H9 (cell line): ENCODE results near the gene TBX15. TPM values are rescaled to one million over a fixed set of nuclear protein-coding genes. Genes with fewer than 3 reads are reported as not detected.
A peak's percentile ranks its signal among the peaks of the same experiment; 100 is the strongest.

Source experiments
- DNase-seq: peaks from one replicate; pipeline ENCODE4 v3.0.0-alpha.2; 2017
- H2AFZ ChIP-seq: one replicate; pipeline ENCODE4 v1.6.1; 2013; ENCODE audit warnings: mild to moderate bottlenecking, low read length, control low read depth, moderate library complexity
- H2AK5ac ChIP-seq: 2 replicates; pipeline ENCODE4 v1.6.1; 2013; ENCODE audit warnings: low read length, control low read depth, mixed read lengths; ENCODE audit not compliant: insufficient read length
- H2BK120ac ChIP-seq: one replicate; pipeline ENCODE4 v1.6.1; 2013; ENCODE audit warnings: low read depth, mild to moderate bottlenecking, low read length, control low read depth, inconsistent platforms; ENCODE audit not compliant: poor library complexity, severe bottlenecking
- H2BK12ac ChIP-seq: 2 replicates; pipeline ENCODE4 v1.6.1; 2013; ENCODE audit warnings: low read length, control low read depth, mixed read lengths, low read depth; ENCODE audit not compliant: insufficient read length
- H2BK15ac ChIP-seq: 2 replicates; pipeline ENCODE4 v1.6.1; 2013; ENCODE audit warnings: low read depth, low read length, control low read depth
- H2BK20ac ChIP-seq: one replicate; pipeline ENCODE4 v1.6.1; 2013; ENCODE audit warnings: low read depth, mild to moderate bottlenecking, low read length, control low read depth, inconsistent platforms; ENCODE audit not compliant: poor library complexity, severe bottlenecking
- H2BK5ac ChIP-seq: 2 replicates; pipeline ENCODE4 v1.6.1; 2013; ENCODE audit warnings: low read length, control low read depth, mixed read lengths; ENCODE audit not compliant: insufficient read length
- H3K14ac ChIP-seq: 2 replicates; pipeline ENCODE4 v1.6.1; 2013; ENCODE audit warnings: low read length, control low read depth; ENCODE audit not compliant: insufficient read depth
- H3K18ac ChIP-seq: 2 replicates; pipeline ENCODE4 v1.6.1; 2013; ENCODE audit warnings: low read depth, mild to moderate bottlenecking, mixed read lengths, low read length, control low read depth; ENCODE audit not compliant: insufficient read length
- H3K23ac ChIP-seq: 2 replicates; pipeline ENCODE4 v1.6.1; 2013; ENCODE audit warnings: low read length, control low read depth, mixed read lengths, low read depth; ENCODE audit not compliant: insufficient read length
- H3K23me2 ChIP-seq: 2 replicates; pipeline ENCODE4 v1.6.1; 2013; ENCODE audit warnings: low read depth, mild to moderate bottlenecking, mixed read lengths, low read length, control low read depth; ENCODE audit not compliant: insufficient read length, poor library complexity, severe bottlenecking
- H3K27ac ChIP-seq: 2 replicates; pipeline ENCODE4 v1.5.1; 2013; ENCODE audit warnings: low read length, control low read depth, mixed read lengths, low read depth; ENCODE audit not compliant: insufficient read length
- H3K27me3 ChIP-seq: 2 replicates; pipeline ENCODE4 v1.6.1; 2013; ENCODE audit warnings: low read length, control low read depth, inconsistent platforms; ENCODE audit not compliant: insufficient read depth
- H3K4ac ChIP-seq: 2 replicates; pipeline ENCODE4 v1.6.1; 2013; ENCODE audit warnings: low read depth, mild to moderate bottlenecking, control low read depth, inconsistent platforms, low read length, moderate library complexity
- H3K4me1 ChIP-seq: 2 replicates; pipeline ENCODE4 v1.6.1; 2013; ENCODE audit warnings: low read length, control low read depth, inconsistent platforms; ENCODE audit not compliant: insufficient read depth
- H3K4me2 ChIP-seq: 2 replicates; pipeline ENCODE4 v1.6.1; 2013; ENCODE audit warnings: low read length, control low read depth, mixed read lengths; ENCODE audit not compliant: insufficient read length, insufficient read depth
- H3K56ac ChIP-seq: 2 replicates; pipeline ENCODE4 v1.6.1; 2013; ENCODE audit warnings: low read depth, mild to moderate bottlenecking, mixed read lengths, low read length, control low read depth; ENCODE audit not compliant: insufficient read length
- H3K79me1 ChIP-seq: 2 replicates; pipeline ENCODE4 v1.6.1; 2013; ENCODE audit warnings: low read depth, mild to moderate bottlenecking, moderate library complexity, low read length, control low read depth, inconsistent platforms; ENCODE audit not compliant: insufficient read depth, poor library complexity, severe bottlenecking
- H3K79me2 ChIP-seq: 2 replicates; pipeline ENCODE4 v1.6.1; 2013; ENCODE audit warnings: low read length, control low read depth, inconsistent platforms; ENCODE audit not compliant: insufficient read depth
- H3K9ac ChIP-seq: 2 replicates; pipeline ENCODE4 v1.6.1; 2013; ENCODE audit warnings: low read length, control low read depth, mixed read lengths; ENCODE audit not compliant: insufficient read length; ENCODE audit errors: extremely low read depth
- H3K9me3 ChIP-seq: one replicate; pipeline ENCODE4 v1.6.1; 2013; ENCODE audit warnings: low read depth, low read length, inconsistent platforms; ENCODE audit not compliant: control insufficient read depth
- H3T11ph ChIP-seq: one replicate; pipeline ENCODE4 v1.6.1; 2013; ENCODE audit warnings: mild to moderate bottlenecking, low read length, control low read depth, inconsistent platforms
- H4K20me1 ChIP-seq: one replicate; pipeline ENCODE4 v1.6.1; 2013; ENCODE audit not compliant: control insufficient read depth, insufficient read length, insufficient read depth
- H4K5ac ChIP-seq: 2 replicates; pipeline ENCODE4 v1.6.1; 2013; ENCODE audit warnings: low read depth, mild to moderate bottlenecking, mixed read lengths, low read length, control low read depth; ENCODE audit not compliant: insufficient read length
- H4K8ac ChIP-seq: replicated peaks from 2 replicates; pipeline ENCODE4 v1.6.1; 2013; ENCODE audit warnings: low read length, control low read depth, mixed read lengths, low read depth; ENCODE audit not compliant: insufficient read length
- H4K91ac ChIP-seq: 2 replicates; pipeline ENCODE4 v1.6.1; 2013; ENCODE audit warnings: low read depth, mild to moderate bottlenecking, moderate library complexity, mixed read lengths, low read length, control low read depth; ENCODE audit not compliant: insufficient read length
- H3K27ac Mint-ChIP-seq, 3 experiments: 2 replicates in 2 of 3; 3 replicates in 1 of 3; pipeline ENCODE4 v1.8.0; 2020 to 2021; ENCODE audit warnings: mixed read lengths in 3 of 3, mild to moderate bottlenecking in 1 of 3, moderate library complexity in 1 of 3
- H3K27me3 Mint-ChIP-seq: 2 replicates; pipeline ENCODE4 v1.8.0; 2021; ENCODE audit warnings: low read depth, mild to moderate bottlenecking, moderate library complexity, mixed read lengths
- H3K36me3 Mint-ChIP-seq, 3 experiments: 2 replicates in 2 of 3; 3 replicates in 1 of 3; pipeline ENCODE4 v1.8.0; 2020 to 2021; ENCODE audit warnings: low read depth in 3 of 3, mixed read lengths in 3 of 3; ENCODE audit not compliant: insufficient read depth in 1 of 3
- H3K4me1 Mint-ChIP-seq, 2 experiments: 2 replicates each; pipeline ENCODE4 v1.8.0; 2020; ENCODE audit warnings: mixed read lengths in 2 of 2
- H3K4me3 Mint-ChIP-seq, 2 experiments: 2 replicates in 1 of 2; 3 replicates in 1 of 2; pipeline ENCODE4 v1.8.0; 2020 to 2021; ENCODE audit warnings: mild to moderate bottlenecking in 2 of 2, mixed read lengths in 2 of 2, moderate library complexity in 1 of 2
- H3K9me3 Mint-ChIP-seq, 2 experiments: 2 replicates in 1 of 2; 3 replicates in 1 of 2; pipeline ENCODE4 v1.8.0; 2020; ENCODE audit warnings: mild to moderate bottlenecking in 2 of 2, mixed read lengths in 2 of 2, moderate library complexity in 1 of 2
- WGBS: extraction: QIAGEN DNeasy Blood & Tissue Kit; methylation state at CpG from one replicate; pipeline ENCODE4 v1.1.7; 2013; ENCODE audit warnings: missing lambda C conversion rate, low lambda C conversion rate, mixed read lengths; ENCODE audit not compliant: insufficient read length; ENCODE audit errors: extremely low coverage; 5-methylcytosine and 5-hydroxymethylcytosine counted together
- total RNA-seq: library from RNA; stranded (reverse); gene quantifications from 2 replicates; pipeline ENCODE4 v1.2.1, GENCODE V29; 2021
- TF ChIP-seq, protein P1 (sequence below): fragments of 200-600 bp; sonication (generic); conservative IDR thresholded peaks from 3 replicates; pipeline ENCODE4 v1.8.0; 2021; ENCODE audit warnings: antibody characterized with exemption, mild to moderate bottlenecking

The TBX15 gene
- total RNA-seq, 1 experiment from 2014 or later: 0.07 TPM

- H4K8ac ChIP-seq: no peak overlapping the region
- H4K20me1 ChIP-seq: no peaks in the 10 kb centered on the region
- H3K18ac ChIP-seq: no peak overlapping the region
- H3K9me3 Mint-ChIP-seq: 0 out of 5 replicates have a peak, but pooled peaks cover 0 to 3% of the 10 kb centered on the region in 2 experiments
- H3K27me3 ChIP-seq: no peaks in the 10 kb centered on the region; the same call in 1 of the 2 replicates
- no peak overlapping the region for H2BK12ac ChIP-seq
- no peak overlapping the region for H3K4me3 Mint-ChIP-seq
- no peak overlapping the region for H2BK5ac ChIP-seq
- no peak overlapping the region for H2AK5ac ChIP-seq
- no peak overlapping the region for H3K4ac ChIP-seq
- H3K9ac ChIP-seq: no peak overlapping the region
- no peaks in the 10 kb centered on the region for H3K23me2 ChIP-seq
- H3K4me1 Mint-ChIP-seq: no peaks in the 10 kb centered on the region
- H2BK120ac ChIP-seq: no peak overlapping the region
- H3K27ac ChIP-seq: no peak overlapping the region
- no peak overlapping the region for H2BK20ac ChIP-seq
- TF ChIP-seq, protein P1, sequence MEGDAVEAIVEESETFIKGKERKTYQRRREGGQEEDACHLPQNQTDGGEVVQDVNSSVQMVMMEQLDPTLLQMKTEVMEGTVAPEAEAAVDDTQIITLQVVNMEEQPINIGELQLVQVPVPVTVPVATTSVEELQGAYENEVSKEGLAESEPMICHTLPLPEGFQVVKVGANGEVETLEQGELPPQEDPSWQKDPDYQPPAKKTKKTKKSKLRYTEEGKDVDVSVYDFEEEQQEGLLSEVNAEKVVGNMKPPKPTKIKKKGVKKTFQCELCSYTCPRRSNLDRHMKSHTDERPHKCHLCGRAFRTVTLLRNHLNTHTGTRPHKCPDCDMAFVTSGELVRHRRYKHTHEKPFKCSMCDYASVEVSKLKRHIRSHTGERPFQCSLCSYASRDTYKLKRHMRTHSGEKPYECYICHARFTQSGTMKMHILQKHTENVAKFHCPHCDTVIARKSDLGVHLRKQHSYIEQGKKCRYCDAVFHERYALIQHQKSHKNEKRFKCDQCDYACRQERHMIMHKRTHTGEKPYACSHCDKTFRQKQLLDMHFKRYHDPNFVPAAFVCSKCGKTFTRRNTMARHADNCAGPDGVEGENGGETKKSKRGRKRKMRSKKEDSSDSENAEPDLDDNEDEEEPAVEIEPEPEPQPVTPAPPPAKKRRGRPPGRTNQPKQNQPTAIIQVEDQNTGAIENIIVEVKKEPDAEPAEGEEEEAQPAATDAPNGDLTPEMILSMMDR: no peak
- no peak overlapping the region for H2AFZ ChIP-seq
- H3K4me1 ChIP-seq: no peaks in the 10 kb centered on the region
- no peak overlapping the region for H4K5ac ChIP-seq
- H3K9me3 ChIP-seq: no peaks in the 10 kb centered on the region
- no peaks in the 10 kb centered on the region for H3K79me2 ChIP-seq
- H3T11ph ChIP-seq: no peak overlapping the region
- no peak overlapping the region for H3K27ac Mint-ChIP-seq
- H3K14ac ChIP-seq: 0 out of 2 replicates have a peak overlapping the region, but pooled peaks have one; percentile 35
- H3K36me3 Mint-ChIP-seq: no peaks in the 10 kb centered on the region
- H3K4me2 ChIP-seq: no peak overlapping the region
- no CpG with 5 or more reads among the region's 22 CpGs for WGBS
- no peak overlapping the region for H3K23ac ChIP-seq
- no peak for DNase-seq
- no peak overlapping the region for H2BK15ac ChIP-seq
- H4K91ac ChIP-seq: no peak overlapping the region
- no peak overlapping the region for H3K56ac ChIP-seq
- no peaks in the 10 kb centered on the region for H3K27me3 Mint-ChIP-seq
- no peaks in the 10 kb centered on the region for H3K79me1 ChIP-seq
These were observed 44.8 kb upstream of the TBX15 start for GRCh38 chr1:119032986-119033385.
